HG02798 (cell line): Measurements from ENCODE around the gene VAV1.

ENCODE experiments used
- ATAC-seq: cut with Tn5 transposase; IDR thresholded peaks from one replicate; pipeline ENCODE4 v1.9.1; 2021; ENCODE audit warnings: mild to moderate bottlenecking; ENCODE audit not compliant: unreplicated experiment, poor library complexity

VAV1 gene

GRCh38 chr19:6772028-6772865 is at the start of gene VAV1:
TSS of gene VAV1 (plus strand) at chr19:6772708. CDS start at chr19:6772808, 100 bp downstream.
- ATAC-seq: peak; percentile 39

DNA sequence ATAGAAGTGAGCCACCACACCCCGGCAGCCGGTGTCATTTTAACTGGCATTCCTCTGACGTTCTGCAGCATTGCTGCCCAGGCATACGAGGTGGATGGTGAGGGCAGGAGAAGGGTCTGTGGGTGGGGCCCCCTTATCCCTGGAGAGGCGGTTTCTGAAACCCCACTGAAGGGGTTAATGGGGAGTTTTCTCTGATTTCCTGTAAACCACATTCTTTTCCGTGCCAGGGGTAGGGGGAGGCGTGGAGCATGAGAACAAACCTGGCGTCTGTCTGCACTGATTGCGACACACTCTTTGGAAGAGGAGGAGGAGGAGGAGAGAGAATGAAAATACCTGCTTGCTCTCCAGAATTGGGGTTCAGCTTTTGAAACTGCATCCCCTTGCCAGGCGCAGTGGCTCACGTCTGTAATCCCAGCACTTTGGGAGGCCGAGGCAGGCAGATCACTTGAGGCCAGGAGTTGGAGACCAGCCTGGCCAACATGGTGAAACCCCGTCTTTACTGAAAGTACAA is 49.3 kb upstream of the VAV1 start:
- ATAC-seq: no peak

- no peak for ATAC-seq
Measured at GRCh38 chr19:6723738-6724137, 48.8 kb upstream of the VAV1 start.

DNA sequence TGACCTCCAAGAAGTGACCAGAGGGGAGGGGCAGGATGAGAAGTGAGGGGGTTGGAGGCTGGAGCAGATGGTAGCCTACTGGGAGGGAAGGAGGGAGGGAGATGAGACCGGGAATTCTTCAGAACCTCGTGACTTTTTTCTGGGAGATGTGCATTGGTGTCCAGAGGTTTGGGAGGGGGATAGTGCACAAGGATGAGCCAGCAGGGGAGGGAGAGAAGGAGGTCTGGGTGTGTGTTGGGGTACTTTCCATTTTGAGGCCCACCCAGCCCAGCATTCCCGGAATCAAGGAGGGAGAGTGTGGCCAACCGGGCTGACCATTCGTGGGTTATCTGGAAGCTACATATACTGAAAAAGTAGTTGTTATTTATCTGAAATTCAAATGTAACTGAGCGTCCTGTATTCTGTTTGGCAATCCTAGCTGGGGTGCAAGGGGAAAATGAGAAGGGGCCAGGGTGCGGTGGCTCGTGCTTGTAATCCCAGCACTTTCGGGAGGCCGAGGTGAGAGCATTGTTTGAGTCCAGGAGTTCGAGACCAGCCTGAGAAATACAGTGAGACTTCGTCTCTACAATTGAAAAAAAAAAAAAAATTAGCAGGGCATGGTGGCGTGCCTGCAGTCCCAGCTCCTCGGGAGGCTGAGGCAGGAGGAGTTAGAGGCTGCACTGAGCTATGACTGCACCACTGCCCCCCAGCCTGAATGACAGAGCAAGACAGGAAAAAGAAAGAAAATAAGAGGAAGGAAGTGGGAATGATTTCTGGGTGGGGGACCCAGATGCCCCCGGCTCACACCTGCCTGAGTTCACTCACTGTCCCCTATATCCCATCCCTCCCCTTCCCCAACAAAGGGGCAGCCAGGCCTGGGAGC is 47.6 kb upstream of the VAV1 start:
- no peak for ATAC-seq

DNA sequence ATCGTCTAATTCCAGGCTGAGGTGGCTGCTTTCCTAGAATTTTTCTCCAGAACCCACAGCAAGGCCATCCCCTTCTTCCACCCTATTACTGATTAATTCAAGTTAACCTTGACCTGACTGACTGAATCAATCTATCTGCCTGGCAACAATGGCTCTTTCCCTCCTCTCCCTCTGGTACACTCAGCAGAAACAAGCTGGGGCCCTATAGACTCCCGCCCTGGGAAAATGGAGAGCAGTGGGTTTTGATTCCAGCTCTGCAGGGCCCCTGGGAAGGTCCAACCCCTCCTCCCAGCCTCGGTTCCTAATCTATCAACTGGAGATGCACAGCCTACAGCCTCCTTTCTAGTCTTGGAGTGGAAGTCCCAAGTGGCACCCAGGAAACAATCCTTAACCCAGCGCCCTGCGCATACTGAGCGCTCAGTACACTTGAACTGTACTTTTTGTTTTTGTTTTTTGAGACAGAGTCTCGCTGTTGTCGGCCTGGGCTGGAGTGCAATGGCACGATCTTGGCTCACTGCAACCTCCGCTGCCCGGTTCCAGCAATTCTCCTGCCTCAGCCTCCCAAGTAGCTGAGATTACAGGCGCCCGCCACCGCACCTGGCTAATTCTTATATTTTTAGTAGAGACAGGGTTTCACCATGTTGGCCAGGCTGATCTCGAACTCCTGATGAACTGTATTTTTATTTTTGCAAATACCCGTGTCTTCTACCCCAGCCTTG is 46.8 kb upstream of the VAV1 start:
- no peak for ATAC-seq

DNA sequence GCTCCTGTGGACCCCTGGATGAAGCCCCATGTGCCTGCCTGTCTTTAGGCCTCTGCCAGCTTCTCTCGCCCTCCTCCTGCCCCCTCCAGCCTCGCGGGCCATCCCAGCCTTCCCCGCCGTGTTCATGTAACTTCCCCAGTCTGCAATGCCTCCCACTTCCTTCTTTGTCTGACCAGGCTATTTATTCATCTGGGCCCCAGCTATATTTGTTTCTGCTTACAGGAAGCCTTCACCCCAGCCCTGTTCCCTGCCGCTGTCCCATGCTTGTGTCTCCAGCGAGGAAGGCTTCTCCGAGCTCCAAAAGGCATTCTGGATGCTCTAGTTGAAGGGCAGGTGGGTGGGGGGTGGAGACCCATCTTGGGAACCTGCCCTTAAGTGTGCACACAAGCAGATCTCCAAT is 44.2 kb upstream of the VAV1 start:
- no peak for ATAC-seq

- no peak for ATAC-seq
Measured at GRCh38 chr19:6729573-6730152, 42.8 kb upstream of the VAV1 start.

GRCh38 chr19:6730153-6730804 is 42.2 kb upstream of the VAV1 start:
- no peak for ATAC-seq

GRCh38 chr19:6730941-6731670 is 41.4 kb upstream of the VAV1 start:
- ATAC-seq: no peak

DNA sequence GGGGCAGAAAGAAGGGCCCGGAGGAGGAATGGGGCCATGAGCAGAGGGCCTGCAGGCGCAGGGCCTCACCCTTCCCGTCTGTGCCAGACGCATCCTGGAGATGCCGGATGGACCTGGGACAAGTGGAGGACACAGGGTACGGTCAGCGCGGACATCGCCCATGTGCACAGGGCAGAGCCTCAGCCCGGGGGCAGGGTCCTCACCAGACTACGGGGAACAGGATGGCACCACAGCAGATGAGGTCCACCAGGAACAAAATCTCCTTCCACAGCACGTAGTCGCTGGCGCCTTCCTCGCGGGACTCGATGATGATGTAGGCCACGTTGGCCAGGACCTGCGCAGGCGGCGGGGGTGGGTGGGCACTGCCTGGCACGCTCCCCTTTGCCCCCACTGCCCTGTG is 40.7 kb upstream of the VAV1 start:
- no peak for ATAC-seq

- ATAC-seq: no peak
Measured at GRCh38 chr19:6732803-6733337, 39.6 kb upstream of the VAV1 start.

DNA sequence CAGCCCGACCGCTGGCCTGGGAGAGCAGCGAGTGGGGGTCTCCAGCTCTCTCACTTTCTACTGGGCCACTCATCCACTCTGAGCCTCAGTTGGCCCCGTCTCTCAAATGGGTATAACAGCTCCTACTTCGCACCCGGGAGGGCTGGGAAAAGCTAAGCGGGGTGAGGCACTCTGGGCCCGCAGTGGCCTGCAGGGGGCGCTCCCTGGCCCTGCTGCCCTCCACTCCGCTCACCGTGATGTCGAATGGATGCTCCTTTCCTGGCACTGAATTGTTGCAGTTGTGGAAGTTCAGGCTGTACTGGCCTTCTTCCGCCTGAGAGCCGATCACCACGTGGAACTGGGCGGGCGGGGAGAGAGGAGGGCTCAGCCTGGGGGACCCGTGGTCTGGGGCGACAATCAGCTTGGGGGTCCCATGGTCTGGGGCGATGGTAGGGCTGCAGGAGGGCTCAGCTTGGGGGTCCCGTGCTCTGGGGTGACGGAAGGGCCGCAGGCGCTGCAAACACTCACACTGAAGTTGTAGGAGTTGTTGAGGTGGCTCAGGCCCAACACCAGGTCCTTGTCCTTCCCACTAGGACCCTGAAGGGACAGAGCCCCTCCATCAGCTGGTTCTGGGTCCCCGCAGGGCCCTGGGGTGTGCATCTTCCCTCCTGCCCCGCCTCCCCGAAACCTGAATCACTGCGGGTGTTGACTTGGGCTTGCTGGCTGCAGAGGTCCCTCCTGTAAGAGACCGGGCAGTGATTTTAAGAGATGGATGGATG is 39.0 kb upstream of the VAV1 start:
- no peak for ATAC-seq

DNA sequence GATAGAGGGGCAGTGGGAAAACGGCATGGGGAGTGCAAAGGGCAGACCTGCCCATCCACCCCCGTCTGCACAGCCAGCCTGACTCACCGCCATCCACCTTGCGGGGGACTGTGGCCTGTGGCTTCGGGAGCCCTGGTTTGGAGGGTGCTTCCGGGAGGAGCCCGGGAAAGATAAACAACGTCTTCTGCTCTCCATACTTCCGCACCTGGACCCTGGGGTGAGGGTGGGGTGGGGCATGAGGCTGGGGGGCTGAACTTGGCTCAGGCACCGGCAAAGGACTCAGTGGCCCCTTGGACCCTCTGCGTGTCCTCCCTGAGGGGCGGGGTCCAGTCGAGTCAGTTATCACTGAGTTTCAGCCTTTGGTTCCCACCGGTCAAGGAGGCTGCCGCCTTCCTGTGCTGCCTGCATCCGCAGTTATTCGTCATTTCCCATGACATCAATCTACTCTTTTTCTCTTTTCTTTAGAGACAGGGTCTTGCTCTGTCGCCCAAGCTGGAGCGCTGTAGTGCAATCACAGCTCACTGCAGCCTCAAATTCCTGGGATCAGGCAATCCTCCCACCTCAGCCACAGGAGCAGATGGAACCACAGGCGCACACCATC is 38.3 kb upstream of the VAV1 start:
- ATAC-seq: no peak

- ATAC-seq: no peak
Measured at GRCh38 chr19:6735181-6735911, 37.2 kb upstream of the VAV1 start.

- peak; percentile 12 for ATAC-seq
Measured at GRCh38 chr19:6736169-6736916, 36.2 kb upstream of the VAV1 start.

DNA sequence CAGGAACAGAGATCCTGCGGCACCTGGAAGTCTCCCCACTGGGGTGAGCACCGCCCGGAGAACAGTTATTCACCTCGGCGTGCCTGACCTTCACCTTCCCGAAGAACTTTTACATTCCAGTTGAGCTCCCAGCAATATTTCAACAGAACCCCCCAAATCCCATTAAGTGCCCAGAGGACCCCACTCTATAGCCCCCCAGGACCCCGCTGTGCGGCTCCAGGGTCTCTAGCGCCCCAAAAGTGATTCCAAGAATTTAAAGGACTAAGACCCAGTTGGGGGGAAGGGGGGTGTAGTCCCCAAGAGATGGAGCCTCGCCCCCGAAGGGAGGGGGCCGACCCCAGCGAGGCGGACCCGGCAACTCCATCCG is 35.6 kb upstream of the VAV1 start:
- no peak for ATAC-seq
